Naive thymus-derived CD8-positive, alpha-beta T cell (primary cell): Measurements from ENCODE around the gene MARCHF9. TPM values are rescaled to one million over a fixed set of nuclear protein-coding genes. Genes with fewer than 3 reads are reported as not detected.

Source experiments
- ATAC-seq, 2 donors: fragments of 150-1000 bp; cut with Tn5 transposase in 1 of 2; sonication (Bioruptor Pico), chemical (Tn5 transposase) in 1 of 2; 1 replicate in 1 of 2; 2 replicates in 1 of 2; pipeline ENCODE4 v1.10.0; 2021; ENCODE audit warnings: mild to moderate bottlenecking in 2 of 2, moderate library complexity in 2 of 2
- POLR2A ChIA-PET: fragments of 350-600 bp; sonication (Branson Sonifier 250); formaldehyde crosslinking; loops from one replicate; lab custom pipeline; 2021; ENCODE audit warnings: antibody characterized with exemption; lab: Charles Lee
- DNase-seq, 10 donors: peaks; one replicate each; pipeline versions ENCODE4 v3.0.0 to v3.0.0-alpha.2; 2020 to 2022
- H3K27ac Mint-ChIP-seq, 10 donors: one replicate each; pipeline ENCODE4 v1.8.0; 2020 to 2022; ENCODE audit warnings: mild to moderate bottlenecking in 10 of 10, mixed read lengths in 10 of 10, moderate library complexity in 4 of 10, inconsistent platforms in 1 of 10
- H3K27me3 Mint-ChIP-seq, 5 donors: one replicate each; pipeline ENCODE4 v1.8.0; 2021 to 2022; ENCODE audit warnings: mixed read lengths in 5 of 5
- H3K36me3 Mint-ChIP-seq, 3 donors: one replicate each; pipeline ENCODE4 v1.8.0; 2020 to 2022; ENCODE audit warnings: mixed read lengths in 3 of 3, mild to moderate bottlenecking in 2 of 3, inconsistent platforms in 1 of 3
- H3K4me1 Mint-ChIP-seq, 4 donors: one replicate each; pipeline ENCODE4 v1.8.0; 2021 to 2022; ENCODE audit warnings: mixed read lengths in 4 of 4
- H3K4me3 Mint-ChIP-seq, 10 donors: one replicate each; pipeline ENCODE4 v1.8.0; 2020 to 2022; ENCODE audit warnings: mild to moderate bottlenecking in 10 of 10, mixed read lengths in 10 of 10, moderate library complexity in 6 of 10, inconsistent platforms in 1 of 10
- H3K9me3 Mint-ChIP-seq, 9 donors: one replicate each; pipeline ENCODE4 v1.8.0; 2020 to 2022; ENCODE audit warnings: mixed read lengths in 9 of 9, mild to moderate bottlenecking in 3 of 9, inconsistent platforms in 1 of 9, moderate library complexity in 1 of 9
- polyA plus RNA-seq, 3 donors: library from polyadenylated mRNA; unstranded; fragments of 300-500 nt; fragmentation: Illumina TruSeq; gene quantifications; one replicate each; pipeline ENCODE4 v1.2.3, GENCODE V29; 2021
- total RNA-seq, 8 experiments: library from RNA in 2 of 8; stranded (reverse) in 2 of 8; gene quantifications; one replicate each; pipeline ENCODE4 v1.2.3 and lab custom pipeline; 2021 to 2026

Gene MARCHF9
- total and polyA plus RNA-seq, 5 experiments from 2014 or later: 2.2 to 64.8 (median 6.6) TPM

- Mint-ChIP-seq H3K27ac (peak overlapping the region; percentile 87 to 99 (median 96)), H3K4me1 (peaks cover 35 to 74% (median 62%) of the 10 kb centered on the region in 4 donors), H3K27me3 (no peaks in the 10 kb centered on the region), H3K4me3 (peak overlapping the region; percentile 82 to 96 (median 90)), H3K36me3 (peaks cover 0 to 22% (median 3%) of the 10 kb centered on the region in 3 donors), H3K9me3 (no peaks in the 10 kb centered on the region)
- POLR2A ChIA-PET: interaction anchor here (0.6 to 2.9 kb wide), 16 partner anchors 9 to 1053 kb away, joined by 3 to 16 read pairs (median 4); partner anchors contain the start of genes B4GALNT1, CDK4, MARCHF9 and NACA
- ATAC-seq (no peak), DNase-seq (peak in 1 of 10 donors; percentile 20)
Observed at GRCh38 chr12:57741413-57741789, 13.5 kb upstream of the MARCHF9 start.

GRCh38 chr12:57741844-57742738, 12.8 kb upstream of the MARCHF9 start:
- POLR2A ChIA-PET: interaction anchor here (0.6 to 2.9 kb wide), 15 partner anchors 8 to 1054 kb away, joined by 3 to 13 read pairs (median 3); partner anchors contain the start of genes CDK4, MARCHF9, NACA and OS9
- no peaks in the 10 kb centered on the region for H3K9me3 Mint-ChIP-seq
- ATAC-seq (peak; percentile 46 to 58), DNase-seq (peak; percentile 57 to 90 (median 72))
- peak overlapping the region; percentile 74 to 99 (median 96) for H3K27ac Mint-ChIP-seq
- peaks cover 30 to 69% (median 60%) of the 10 kb centered on the region in 4 donors for H3K4me1 Mint-ChIP-seq
- H3K27me3 Mint-ChIP-seq: no peaks in the 10 kb centered on the region
- peaks cover 0 to 22% (median 3%) of the 10 kb centered on the region in 3 donors for H3K36me3 Mint-ChIP-seq
- H3K4me3 Mint-ChIP-seq: peak overlapping the region; percentile 82 to 96 (median 90)

- Mint-ChIP-seq H3K27ac (peak overlapping the region; percentile 92 to 99 (median 97)), H3K4me1 (peaks cover 30 to 69% (median 59%) of the 10 kb centered on the region in 4 donors), H3K36me3 (peaks cover 0 to 37% (median 11%) of the 10 kb centered on the region in 3 donors), H3K9me3 (no peaks in the 10 kb centered on the region), H3K4me3 (peak overlapping the region; percentile 88 to 99 (median 93)), H3K27me3 (no peaks in the 10 kb centered on the region)
- DNase-seq: no peak
- POLR2A ChIA-PET: interaction anchor here (1.0 to 3.2 kb wide), 7 partner anchors 8 to 1114 kb away, joined by 3 to 13 read pairs (median 5); partner anchors contain the start of genes OS9 and TSFM
- ATAC-seq: no peak
Observed at GRCh38 chr12:57743769-57744168, 11.1 kb upstream of the MARCHF9 start.

GRCh38 chr12:57744194-57744776, 10.6 kb upstream of the MARCHF9 start:
- Mint-ChIP-seq H3K27me3 (no peaks in the 10 kb centered on the region), H3K4me1 (peaks cover 26 to 64% (median 56%) of the 10 kb centered on the region in 4 donors), H3K36me3 (peaks cover 0 to 37% (median 10%) of the 10 kb centered on the region in 3 donors), H3K9me3 (no peaks in the 10 kb centered on the region), H3K27ac (peak overlapping the region; percentile 92 to 99 (median 97)), H3K4me3 (peak overlapping the region; percentile 88 to 99 (median 93))
- peak; percentile 12 to 43 for ATAC-seq
- DNase-seq: peak in 9 of 10 donors; percentile 49 to 88 (median 78)
- POLR2A ChIA-PET: interaction anchor here (1.0 to 3.2 kb wide), 14 partner anchors 9 to 1115 kb away, joined by 3 to 13 read pairs (median 4); partner anchors contain the start of genes ARHGAP9, DDIT3, EEF1AKMT3 and METTL1

GRCh38 chr12:57744777-57745484, 10.0 kb upstream of the MARCHF9 start, which contains the start of gene TSPAN31:
Gene TSPAN31, plus strand, starts transcription at chr12:57745039. Its CDS starts 116 bp downstream, at chr12:57745155.
- Mint-ChIP-seq H3K27me3 (no peaks in the 10 kb centered on the region), H3K4me3 (peak within 1 kb of the TSS; percentile 88 to 99 (median 93)), H3K4me1 (peaks cover 24 to 57% (median 50%) of the 10 kb centered on the region in 4 donors), H3K27ac (peak within 1 kb of the TSS; percentile 92 to 99 (median 97)), H3K36me3 (peaks cover 0 to 31% (median 8%) of the 10 kb centered on the region in 3 donors), H3K9me3 (no peaks in the 10 kb centered on the region)
- ATAC-seq: peak; percentile 79 to 82
- POLR2A ChIA-PET: interaction anchor here (0.5 to 3.2 kb wide), 15 partner anchors 9 to 265 kb away, joined by 3 to 13 read pairs (median 4); partner anchors contain the start of genes ARHGAP9, DDIT3, EEF1AKMT3 and METTL1
- DNase-seq: peak; percentile 82 to 97 (median 93)

GRCh38 chr12:57745485-57745881, 9.4 kb upstream of the MARCHF9 start:
- Mint-ChIP-seq H3K4me3 (peak overlapping the region; percentile 88 to 99 (median 93)), H3K27ac (peak overlapping the region; percentile 92 to 99 (median 97)), H3K27me3 (no peaks in the 10 kb centered on the region), H3K9me3 (no peaks in the 10 kb centered on the region), H3K4me1 (peaks cover 26 to 54% (median 49%) of the 10 kb centered on the region in 4 donors), H3K36me3 (peaks cover 0 to 34% (median 8%) of the 10 kb centered on the region in 3 donors)
- ATAC-seq (no peak), DNase-seq (no peak)
- POLR2A ChIA-PET: interaction anchor here (1.0 to 3.2 kb wide), 12 partner anchors 9 to 225 kb away, joined by 3 to 13 read pairs (median 4); partner anchors contain the start of genes DDIT3, EEF1AKMT3, METTL1 and TSFM

- Mint-ChIP-seq H3K27ac (peak overlapping the region; percentile 92 to 99 (median 97)), H3K4me3 (peak overlapping the region; percentile 88 to 99 (median 93)), H3K27me3 (no peaks in the 10 kb centered on the region), H3K9me3 (no peaks in the 10 kb centered on the region), H3K4me1 (peaks cover 22 to 53% (median 47%) of the 10 kb centered on the region in 4 donors), H3K36me3 (peaks cover 0 to 38% (median 8%) of the 10 kb centered on the region in 3 donors)
- POLR2A ChIA-PET: interaction anchor here (1.3 to 3.2 kb wide), 2 partner anchors 10 to 13 kb away, joined by 3 to 13 read pairs; no protein-coding TSS in a partner anchor
- ATAC-seq (no peak), DNase-seq (no peak)
Observed at GRCh38 chr12:57746025-57746424, 8.9 kb upstream of the MARCHF9 start.

GRCh38 chr12:57749061-57749460, 5.8 kb upstream of the MARCHF9 start:
- Mint-ChIP-seq H3K27me3 (no peaks in the 10 kb centered on the region), H3K36me3 (peaks cover 0 to 40% (median 8%) of the 10 kb centered on the region in 3 donors)
- POLR2A ChIA-PET: no interaction called here

GRCh38 chr12:57750561-57751431, 4.1 kb upstream of the MARCHF9 start:
- Mint-ChIP-seq H3K4me3 (peak overlapping the region; percentile 89 to 96 (median 94)), H3K4me1 (peaks cover 39 to 55% (median 49%) of the 10 kb centered on the region in 4 donors), H3K27me3 (no peaks in the 10 kb centered on the region), H3K27ac (peak overlapping the region in 9 of 10 donors; percentile 84 to 100 (median 97)), H3K9me3 (no peaks in the 10 kb centered on the region), H3K36me3 (peaks cover 0 to 40% (median 8%) of the 10 kb centered on the region in 3 donors)
- no peak for ATAC-seq
- no peak for DNase-seq
- POLR2A ChIA-PET: interaction anchor here (1.9 kb wide), 1 partner anchor 9 kb away, joined by 12 read pairs; no protein-coding TSS in a partner anchor

More at GRCh38 chr12:57749061-57749460, 5.8 kb upstream of the MARCHF9 start:
- Mint-ChIP-seq H3K27ac (peak overlapping the region in 3 of 10 donors; percentile 22 to 51 (median 38)), H3K4me3 (no peak overlapping the region), H3K4me1 (peaks cover 40 to 63% (median 57%) of the 10 kb centered on the region in 4 donors), H3K9me3 (no peaks in the 10 kb centered on the region)
- DNase-seq (no peak), ATAC-seq (no peak)

- H3K4me1 Mint-ChIP-seq: peaks cover 37 to 54% (median 48%) of the 10 kb centered on the region in 4 donors
- POLR2A ChIA-PET: interaction anchor here (0.9 to 1.9 kb wide), 5 partner anchors 9 to 640 kb away, joined by 3 to 13 read pairs (median 4); partner anchors contain the start of gene TSFM
- ATAC-seq (no peak), DNase-seq (no peak)
- H3K4me3 Mint-ChIP-seq: peak overlapping the region; percentile 89 to 96 (median 94)
- H3K27ac Mint-ChIP-seq: peak overlapping the region; percentile 91 to 100 (median 97)
- H3K9me3 Mint-ChIP-seq: no peaks in the 10 kb centered on the region
- H3K27me3 Mint-ChIP-seq: no peaks in the 10 kb centered on the region
- H3K36me3 Mint-ChIP-seq: peaks cover 0 to 37% (median 8%) of the 10 kb centered on the region in 3 donors
Observed at GRCh38 chr12:57751432-57751787, 3.5 kb upstream of the MARCHF9 start.
